HepG2 (cell line): ENCODE measurements around the gene ENTPD5. TPM values are rescaled to one million over a fixed set of nuclear protein-coding genes. Genes with fewer than 3 reads are reported as not detected.

ENCODE experiments used
- CREBL2 ChIP-seq: sonication (generic); formaldehyde crosslinking; IDR thresholded peaks from 2 replicates; pipeline ENCODE4 v1.8.1; 2023; ENCODE audit warnings: missing genetic modification reagents, mild to moderate bottlenecking, borderline replicate concordance
- CSRNP1 ChIP-seq: sonication (generic); formaldehyde crosslinking; IDR thresholded peaks from 2 replicates; pipeline ENCODE4 v1.8.1; 2023; ENCODE audit warnings: mild to moderate bottlenecking, missing genetic modification reagents
- ELF4 ChIP-seq: sonication (generic); formaldehyde crosslinking; IDR thresholded peaks from 2 replicates; pipeline ENCODE4 v1.5.0; 2020; ENCODE audit warnings: missing genetic modification reagents, mild to moderate bottlenecking, moderate library complexity, borderline replicate concordance
- ETV5 ChIP-seq: IDR thresholded peaks from 2 replicates; pipeline ENCODE4 v1.6.1; 2018; ENCODE audit warnings: missing biosample characterization, missing genetic modification reagents, inconsistent platforms, borderline replicate concordance
- FOXA1 ChIP-seq, 2 experiments: fragments of 450-650 bp in 1 of 2; sonication (generic) in 1 of 2; formaldehyde crosslinking in 1 of 2; IDR thresholded peaks; 2 replicates each; pipeline versions ENCODE4 v1.4.0 to v1.6.1; 2016 to 2020; ENCODE audit warnings: missing genetic modification reagents in 1 of 2
- HDAC6 ChIP-seq: fragments of 200-600 bp; sonication (generic); IDR thresholded peaks from 2 replicates; pipeline ENCODE4 v1.7.0; 2017; ENCODE audit warnings: mild to moderate bottlenecking, antibody characterized with exemption, low read length, low read depth
- HNF4A ChIP-seq: sonication (generic); formaldehyde crosslinking; IDR thresholded peaks from 2 replicates; pipeline ENCODE4 v1.4.0; 2020; ENCODE audit warnings: missing genetic modification reagents
- KDM2A ChIP-seq: sonication (generic); formaldehyde crosslinking; IDR thresholded peaks from 2 replicates; pipeline ENCODE4 v1.4.0; 2020; ENCODE audit warnings: low read depth, missing genetic modification reagents, borderline replicate concordance
- MTERF4 ChIP-seq: sonication (generic); formaldehyde crosslinking; IDR thresholded peaks from 2 replicates; pipeline ENCODE4 v1.8.0; 2023; ENCODE audit warnings: mild to moderate bottlenecking, missing genetic modification reagents
- NPAS2 ChIP-seq: sonication (generic); formaldehyde crosslinking; IDR thresholded peaks from 2 replicates; pipeline ENCODE4 v1.8.0; 2022; ENCODE audit warnings: mild to moderate bottlenecking, missing genetic modification reagents, borderline replicate concordance
- NR2F2 ChIP-seq: IDR thresholded peaks from 2 replicates; pipeline ENCODE4 v1.6.1; 2012; ENCODE audit warnings: low read depth, inconsistent platforms, borderline replicate concordance
- NR2F6 ChIP-seq, 2 experiments: IDR thresholded peaks; 2 replicates each; pipeline ENCODE4 v1.6.1; 2016; ENCODE audit warnings: antibody characterized with exemption in 1 of 2, mild to moderate bottlenecking in 1 of 2
- PAF1 ChIP-seq: IDR thresholded peaks from 2 replicates; pipeline ENCODE4 v1.6.1; 2016; ENCODE audit warnings: missing genetic modification reagents, missing compliant biosample characterization
- RBM39 ChIP-seq: fragments of 200-400 bp; formaldehyde crosslinking; IDR thresholded peaks from one replicate; pipeline ENCODE4 v1.6.1; 2018; ENCODE audit warnings: antibody characterized with exemption, mild to moderate bottlenecking, low read depth, low read length; ENCODE audit not compliant: poor library complexity, severe bottlenecking
- SALL2 ChIP-seq: sonication (generic); formaldehyde crosslinking; IDR thresholded peaks from 2 replicates; pipeline ENCODE4 v1.8.1; 2023; ENCODE audit warnings: mild to moderate bottlenecking, missing genetic modification reagents, inconsistent platforms
- SP1 ChIP-seq, 2 experiments: fragments of 450-650 bp in 1 of 2; sonication (generic) in 1 of 2; formaldehyde crosslinking in 1 of 2; IDR thresholded peaks; 2 replicates each; pipeline versions ENCODE4 v1.4.0 to v1.6.1; 2016 to 2020; ENCODE audit warnings: missing genetic modification reagents in 1 of 2
- SSRP1 ChIP-seq: IDR thresholded peaks from 2 replicates; pipeline ENCODE4 v1.6.1; 2016; ENCODE audit warnings: control low read depth
- ZMAT5 ChIP-seq: sonication (generic); formaldehyde crosslinking; IDR thresholded peaks from 2 replicates; pipeline ENCODE4 v1.5.0; 2020; ENCODE audit warnings: mild to moderate bottlenecking, low read depth, missing genetic modification reagents, borderline replicate concordance
- ZNF33A ChIP-seq: sonication (generic); formaldehyde crosslinking; IDR thresholded peaks from 2 replicates; pipeline ENCODE4 v1.5.1; 2020; ENCODE audit warnings: missing genetic modification reagents, mild to moderate bottlenecking, moderate library complexity, borderline replicate concordance
- ZNF350 ChIP-seq: sonication (generic); formaldehyde crosslinking; IDR thresholded peaks from 2 replicates; pipeline ENCODE4 v1.4.0; 2020; ENCODE audit warnings: mild to moderate bottlenecking, low read depth, missing genetic modification reagents, borderline replicate concordance
- ZNF562 ChIP-seq: sonication (generic); formaldehyde crosslinking; IDR thresholded peaks from 2 replicates; pipeline ENCODE4 v1.8.0; 2022; ENCODE audit warnings: missing genetic modification reagents, borderline replicate concordance
- ZNF569 ChIP-seq: sonication (generic); formaldehyde crosslinking; IDR thresholded peaks from 2 replicates; pipeline ENCODE4 v1.5.0; 2020; ENCODE audit warnings: mild to moderate bottlenecking, missing genetic modification reagents, moderate library complexity, borderline replicate concordance
- ZNF788 ChIP-seq: sonication (generic); formaldehyde crosslinking; IDR thresholded peaks from 2 replicates; pipeline ENCODE4 v1.5.0; 2020; ENCODE audit warnings: mild to moderate bottlenecking, missing genetic modification reagents, borderline replicate concordance
- ZNF792 ChIP-seq: IDR thresholded peaks from 2 replicates; pipeline ENCODE4 v1.6.1; 2016
- polyA plus RNA-seq, 8 experiments: library from polyadenylated mRNA; depleted of rRNA in 3 of 8; stranded (reverse) in 7 of 8; unstranded in 1 of 8; fragments of >200 nt; fragmentation: Illumina TruSeq in 4 of 8; extraction: Trizol in 4 of 8; gene quantifications; 2 replicates each; pipeline versions ENCODE4 v1.2.1 to v1.2.3, GENCODE V29; 2011 to 2016; ENCODE audit warnings: low read depth in 4 of 8, missing spikeins in 1 of 8, mixed read lengths in 1 of 8; ENCODE audit not compliant: insufficient read depth in 1 of 8
- total RNA-seq, 5 experiments: library from RNA; depleted of rRNA; stranded (reverse); fragments of >200 nt; fragmentation: Illumina TruSeq; extraction: Trizol; gene quantifications; 2 replicates each; pipeline ENCODE4 v1.2.3, GENCODE V29; 2016; ENCODE audit warnings: low read depth in 1 of 5
- TF ChIP-seq, protein P1 (sequence below): sonication (generic); formaldehyde crosslinking; IDR thresholded peaks from 2 replicates; pipeline ENCODE4 v1.8.0; 2022; ENCODE audit warnings: missing genetic modification reagents, low read depth, mild to moderate bottlenecking, borderline replicate concordance
- TF ChIP-seq, protein P2 (sequence below): sonication (generic); formaldehyde crosslinking; IDR thresholded peaks from 2 replicates; pipeline ENCODE4 v1.4.0; 2020; ENCODE audit warnings: missing genetic modification reagents

The ENTPD5 gene
- total and polyA plus RNA-seq, 2 of the 13 experiments (the other 11 are each of a cell fraction or from before 2014, with no cell fraction given), result 33.8 to 43.3 TPM

- TF ChIP-seq NR2F6 (IDR thresholded peaks at IDR 0.05), result peak; percentile 21; the same call in 1 of the 2 replicates
- peak; percentile 76 for TF ChIP-seq NR2F6 (CRISPR knock-in tag; IDR thresholded peaks at IDR 0.05)
- TF ChIP-seq ZNF569, result no peak
- no peak for TF ChIP-seq ZMAT5 (CRISPR knock-in tag)
- TF ChIP-seq MTERF4 (CRISPR knock-in tag), result no peak
- TF ChIP-seq, protein P1, sequence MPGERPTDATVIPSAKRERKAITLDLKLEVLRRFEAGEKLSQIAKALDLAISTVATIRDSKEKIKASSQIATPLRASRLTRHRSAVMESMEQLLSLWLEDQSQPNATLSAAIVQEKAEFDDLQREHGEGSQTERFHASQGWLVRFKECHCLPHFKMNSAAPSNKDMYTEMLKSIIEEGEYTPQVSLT (CRISPR knock-in tag), result no peak
- no peak for TF ChIP-seq NPAS2 (CRISPR knock-in tag)
- 0 out of 2 replicates have a peak, but pooled peaks have one; percentile 16 for TF ChIP-seq CSRNP1
- no peak for TF ChIP-seq HDAC6
- no peak for TF ChIP-seq ELF4 (CRISPR knock-in tag)
- TF ChIP-seq ZNF562 (CRISPR knock-in tag), result no peak
- TF ChIP-seq RBM39, result no peak
- no peak for TF ChIP-seq CREBL2 (CRISPR knock-in tag)
- TF ChIP-seq ZNF350 (CRISPR knock-in tag), result no peak
- no peak for TF ChIP-seq SALL2 (CRISPR knock-in tag)
- peak; percentile 79 for TF ChIP-seq ETV5 (CRISPR knock-in tag)
- peak; percentile 49; the same call in 1 of the 2 replicates for TF ChIP-seq KDM2A (CRISPR knock-in tag)
- no peak for TF ChIP-seq ZNF33A (CRISPR knock-in tag)
- no peak for TF ChIP-seq SSRP1
- TF ChIP-seq ZNF792, result no peak
- TF ChIP-seq PAF1, result no peak
- no peak for TF ChIP-seq NR2F2
- TF ChIP-seq SP1 (IDR thresholded peaks at IDR 0.05), result no peak
- no peak for TF ChIP-seq SP1 (CRISPR knock-in tag; IDR thresholded peaks at IDR 0.05)
- TF ChIP-seq ZNF788 (CRISPR knock-in tag), result peak; percentile 74; the same call in 1 of the 2 replicates
- TF ChIP-seq FOXA1 (IDR thresholded peaks at IDR 0.05), result no peak
- TF ChIP-seq FOXA1 (CRISPR knock-in tag; IDR thresholded peaks at IDR 0.05), result 0 out of 2 replicates have a peak, but pooled peaks have one; percentile 11
- TF ChIP-seq, protein P2, sequence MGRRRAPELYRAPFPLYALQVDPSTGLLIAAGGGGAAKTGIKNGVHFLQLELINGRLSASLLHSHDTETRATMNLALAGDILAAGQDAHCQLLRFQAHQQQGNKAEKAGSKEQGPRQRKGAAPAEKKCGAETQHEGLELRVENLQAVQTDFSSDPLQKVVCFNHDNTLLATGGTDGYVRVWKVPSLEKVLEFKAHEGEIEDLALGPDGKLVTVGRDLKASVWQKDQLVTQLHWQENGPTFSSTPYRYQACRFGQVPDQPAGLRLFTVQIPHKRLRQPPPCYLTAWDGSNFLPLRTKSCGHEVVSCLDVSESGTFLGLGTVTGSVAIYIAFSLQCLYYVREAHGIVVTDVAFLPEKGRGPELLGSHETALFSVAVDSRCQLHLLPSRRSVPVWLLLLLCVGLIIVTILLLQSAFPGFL, result no peak
- peak; percentile 76 for TF ChIP-seq HNF4A (CRISPR knock-in tag)
These were observed 23.1 kb downstream of the ENTPD5 start (continued) for GRCh38 chr14:73995977-73996378.
